ENCODE measurements around the gene ENAM. TPM values are rescaled to one million over a fixed set of nuclear protein-coding genes. Genes with fewer than 3 reads are reported as not detected.
"Not testable (repeated sequence)": the region's sequence is repeated elsewhere in the genome, so short reads cannot be mapped to it uniquely, and the experiment has no call there.

The ENAM gene
- total RNA-seq, 4 donors from 2014 or later = not detected

DNA sequence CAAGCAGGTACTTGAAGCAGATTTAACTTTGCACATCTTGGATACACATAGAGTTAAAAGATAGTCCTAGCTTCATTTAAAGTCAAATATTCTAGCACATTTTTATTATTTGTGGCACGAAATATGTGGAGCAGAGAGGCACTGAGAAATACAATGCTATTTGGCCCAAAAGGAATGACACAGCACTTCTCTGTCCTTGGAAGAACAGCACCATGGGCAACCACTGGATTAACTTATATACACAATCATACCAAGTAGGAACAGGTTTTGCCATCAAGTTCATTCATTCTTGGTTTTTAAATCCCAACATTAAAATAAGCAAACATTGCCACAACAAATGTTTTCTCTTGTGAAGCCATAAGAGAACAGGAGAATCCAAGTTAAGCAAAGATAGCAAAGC lies 924 bp upstream of the ENAM start:
- DNase-seq (ENCODE audit: low spot score) = no peak
- TF ChIP-seq, protein P1, sequence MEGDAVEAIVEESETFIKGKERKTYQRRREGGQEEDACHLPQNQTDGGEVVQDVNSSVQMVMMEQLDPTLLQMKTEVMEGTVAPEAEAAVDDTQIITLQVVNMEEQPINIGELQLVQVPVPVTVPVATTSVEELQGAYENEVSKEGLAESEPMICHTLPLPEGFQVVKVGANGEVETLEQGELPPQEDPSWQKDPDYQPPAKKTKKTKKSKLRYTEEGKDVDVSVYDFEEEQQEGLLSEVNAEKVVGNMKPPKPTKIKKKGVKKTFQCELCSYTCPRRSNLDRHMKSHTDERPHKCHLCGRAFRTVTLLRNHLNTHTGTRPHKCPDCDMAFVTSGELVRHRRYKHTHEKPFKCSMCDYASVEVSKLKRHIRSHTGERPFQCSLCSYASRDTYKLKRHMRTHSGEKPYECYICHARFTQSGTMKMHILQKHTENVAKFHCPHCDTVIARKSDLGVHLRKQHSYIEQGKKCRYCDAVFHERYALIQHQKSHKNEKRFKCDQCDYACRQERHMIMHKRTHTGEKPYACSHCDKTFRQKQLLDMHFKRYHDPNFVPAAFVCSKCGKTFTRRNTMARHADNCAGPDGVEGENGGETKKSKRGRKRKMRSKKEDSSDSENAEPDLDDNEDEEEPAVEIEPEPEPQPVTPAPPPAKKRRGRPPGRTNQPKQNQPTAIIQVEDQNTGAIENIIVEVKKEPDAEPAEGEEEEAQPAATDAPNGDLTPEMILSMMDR (IDR thresholded peaks at IDR 0.05) = no peak
- no peak for ATAC-seq (ENCODE audit: low FRiP score)

DNA sequence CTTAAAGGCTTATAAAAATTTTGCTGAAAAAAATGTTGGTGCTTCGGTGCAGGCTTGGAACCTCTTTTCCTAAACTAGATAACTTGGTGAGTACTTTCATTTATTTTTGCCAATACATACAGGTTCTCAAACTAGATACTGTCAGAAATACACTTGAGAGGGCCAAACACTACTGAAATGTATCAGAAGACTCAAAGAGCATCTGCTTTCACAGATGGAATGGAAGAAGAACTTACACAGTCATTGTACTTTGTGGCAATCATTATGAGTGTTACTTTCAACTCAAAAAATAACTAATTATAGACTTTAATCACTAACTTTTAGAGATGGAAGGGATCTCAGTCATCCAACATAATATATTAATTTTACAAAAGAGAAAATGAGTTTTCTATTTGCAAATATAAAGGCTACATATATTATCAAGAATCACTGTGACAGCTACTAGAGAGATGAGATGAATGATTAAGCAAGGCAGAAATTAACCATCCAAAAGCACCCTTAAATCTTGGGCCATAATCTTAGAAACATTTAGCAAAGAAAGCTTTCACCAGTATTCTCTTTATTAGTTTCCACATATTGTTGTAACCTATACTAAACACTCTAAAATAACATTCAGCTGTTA lies 1.0 kb downstream of the ENAM start:
- ATAC-seq (ENCODE audit: low FRiP score) = no peak
- TF ChIP-seq, protein P1 (IDR thresholded peaks at IDR 0.05) = no peak
- DNase-seq (ENCODE audit: low spot score) = no peak

DNA sequence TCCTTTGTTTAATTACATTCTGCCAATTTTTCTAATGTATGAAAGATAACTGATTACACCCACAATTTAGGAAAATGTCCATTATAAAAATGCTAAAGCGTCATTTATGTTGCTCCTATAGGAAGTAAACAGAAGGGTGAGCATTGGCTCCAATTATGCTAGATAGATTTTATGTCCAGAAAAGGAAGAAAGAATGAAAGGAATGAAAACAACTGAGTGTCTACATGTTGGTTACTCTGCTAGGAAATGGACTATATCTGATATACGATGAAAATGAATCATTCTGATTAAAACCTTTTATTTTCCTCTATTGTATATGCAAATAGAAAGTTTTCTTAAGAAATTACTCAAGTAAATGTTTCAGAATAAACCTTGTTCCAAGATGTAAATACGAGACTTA lies 1.6 kb downstream of the ENAM start:
- ATAC-seq (ENCODE audit: low FRiP score) (no peak), DNase-seq (ENCODE audit: low spot score) (no peak)
- TF ChIP-seq, protein P1 (IDR thresholded peaks at IDR 0.05) = no peak

DNA sequence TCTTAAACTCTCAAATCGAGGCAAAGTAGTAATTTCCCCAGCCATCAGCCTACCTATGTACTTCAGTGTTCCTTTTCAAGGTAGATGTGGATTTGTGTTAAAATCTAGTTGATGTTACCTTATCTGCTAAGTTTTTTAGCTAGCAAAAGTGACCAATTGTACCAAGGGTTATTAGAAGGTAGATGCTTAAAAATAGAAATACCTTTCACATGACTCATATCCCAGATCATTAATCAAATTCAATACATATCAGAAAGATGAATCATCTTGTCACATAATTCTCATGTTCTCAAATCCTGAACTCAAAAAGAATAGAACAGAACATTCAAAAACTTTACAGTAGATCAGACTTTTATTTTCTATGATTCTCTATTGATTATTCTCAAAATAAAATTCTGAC lies 3.5 kb downstream of the ENAM start:
- DNase-seq (ENCODE audit: low spot score) = no peak
- TF ChIP-seq, protein P1 (IDR thresholded peaks at IDR 0.05) = no peak
- no peak for ATAC-seq (ENCODE audit: low FRiP score)

DNA sequence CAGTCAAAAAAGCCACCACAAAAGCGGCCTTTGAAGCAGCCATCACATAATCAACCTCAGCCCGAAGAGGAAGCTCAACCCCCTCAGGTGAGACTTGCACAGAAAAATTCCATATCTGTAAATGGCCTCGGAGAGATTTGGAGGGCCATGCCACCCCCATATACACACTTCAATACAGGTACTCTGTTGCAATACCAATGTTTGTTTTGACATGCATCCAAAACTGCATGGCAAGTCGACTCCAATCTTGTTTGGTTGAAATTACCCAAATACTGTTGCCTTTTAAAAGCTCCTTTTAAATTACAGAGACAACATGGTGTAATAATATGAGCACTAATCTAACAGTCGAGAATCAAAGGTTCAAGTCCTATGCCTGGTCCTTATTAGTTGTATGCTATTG lies 5.9 kb downstream of the ENAM start:
- TF ChIP-seq, protein P1 (IDR thresholded peaks at IDR 0.05) = no peak
- no peak for DNase-seq (ENCODE audit: low spot score)
- ATAC-seq (ENCODE audit: low FRiP score) = no peak

DNA sequence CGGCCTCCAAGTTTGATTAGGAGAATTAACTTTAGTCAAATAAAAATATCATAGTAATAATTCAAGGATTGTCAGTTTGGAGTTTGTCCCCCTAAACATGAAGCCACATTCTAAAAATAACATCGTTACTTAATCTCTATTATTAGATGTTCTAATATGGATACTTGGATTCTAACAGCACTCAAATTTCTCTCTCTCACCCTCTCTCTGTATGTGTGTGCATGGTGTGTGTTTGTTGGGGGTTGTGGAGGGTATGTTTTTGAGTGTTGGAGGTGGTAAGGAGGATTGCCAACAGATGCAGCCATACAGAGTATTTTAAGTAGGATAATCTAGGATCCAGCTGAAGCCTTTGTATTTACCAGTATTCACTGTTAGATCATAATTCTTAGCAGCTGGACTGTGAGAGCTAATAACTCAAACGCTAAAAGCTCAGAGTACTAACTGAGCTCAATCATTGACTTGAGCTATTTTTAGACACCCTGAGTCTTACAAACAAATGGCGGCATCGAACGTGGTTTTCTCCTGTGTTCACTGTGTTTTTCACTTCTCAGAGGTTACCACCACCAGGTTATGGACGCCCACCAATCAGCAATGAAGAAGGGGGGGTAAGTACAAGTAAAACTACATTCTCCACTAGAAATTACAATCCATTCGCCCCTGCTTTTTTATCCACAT lies 8.8 kb downstream of the ENAM start:
- DNase-seq (ENCODE audit: low spot score) (no peak), ATAC-seq (ENCODE audit: low FRiP score) (no peak)
- TF ChIP-seq, protein P1 (IDR thresholded peaks at IDR 0.05) = no peak

DNA sequence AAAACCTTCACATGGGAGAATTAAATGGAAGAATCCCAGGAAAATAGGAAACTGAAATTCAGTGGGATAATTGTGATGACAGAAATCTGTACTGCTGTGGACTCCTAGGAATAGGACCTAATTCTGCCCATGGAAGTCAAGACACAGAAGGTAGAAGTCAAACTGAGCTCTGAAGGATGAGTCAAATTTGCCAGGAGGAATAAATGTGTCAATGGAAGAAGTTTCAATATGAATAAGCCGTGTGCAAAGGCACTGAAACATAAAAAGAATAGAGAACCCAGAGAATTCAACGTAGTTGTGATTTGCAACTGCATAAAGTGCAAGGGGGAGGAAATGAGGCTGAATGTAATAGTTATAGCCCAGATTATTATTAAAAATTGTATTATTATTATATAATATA lies 11.6 kb downstream of the ENAM start:
- ATAC-seq (ENCODE audit: low FRiP score) = no peak

DNA sequence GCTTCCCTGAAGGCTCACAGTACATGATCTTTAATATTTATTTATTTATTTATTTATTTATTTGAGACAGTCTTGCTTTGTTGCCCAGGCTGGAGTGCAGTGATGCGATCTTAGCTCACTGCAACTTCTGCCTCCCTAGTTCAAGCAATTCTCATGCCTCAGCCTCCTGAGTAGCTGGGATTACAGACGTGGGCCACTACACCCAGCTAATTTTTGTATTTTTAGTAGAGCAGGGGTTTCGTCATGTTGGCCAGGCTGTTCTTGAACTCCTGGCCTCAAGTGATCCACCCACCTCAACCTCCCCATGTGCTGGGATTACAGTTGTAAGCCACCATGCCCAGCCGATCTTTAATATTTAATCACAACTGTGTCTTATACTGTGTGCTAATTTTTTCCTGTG lies 22.2 kb downstream of the ENAM start:
- DNase-seq (ENCODE audit: low spot score); ATAC-seq (ENCODE audit: low FRiP score): not testable (repeated sequence)

More for the DNA sequence above, 11.6 kb downstream of the ENAM start:
- TF ChIP-seq, protein P1 (IDR thresholded peaks at IDR 0.05) = no peak
- DNase-seq (ENCODE audit: low spot score) = no peak
